HG02623 (cell line): ENCODE results near the gene FAM151A.

Experiments used
- ATAC-seq: cut with Tn5 transposase; IDR thresholded peaks from one replicate; pipeline ENCODE4 v1.9.1; 2021; ENCODE audit warnings: moderate library complexity; ENCODE audit not compliant: unreplicated experiment

FAM151A gene

GRCh38 chr1:54623216-54624007, at the start of gene FAM151A:
Gene FAM151A, minus strand, starts transcription at chr1:54623525. Its CDS starts 130 bp downstream, at chr1:54623395.
- no peak for ATAC-seq

GRCh38 chr1:54671985-54672608, 48.8 kb upstream of the FAM151A start:
- ATAC-seq, result no peak

GRCh38 chr1:54668567-54668966, 45.2 kb upstream of the FAM151A start:
- no peak for ATAC-seq

- ATAC-seq, result no peak
Observed at GRCh38 chr1:54667797-54668196, 44.5 kb upstream of the FAM151A start.

- ATAC-seq, result no peak
Observed at GRCh38 chr1:54666333-54666732, 43.0 kb upstream of the FAM151A start.

- no peak for ATAC-seq
Observed at GRCh38 chr1:54665852-54666251, 42.5 kb upstream of the FAM151A start.

GRCh38 chr1:54664364-54664763, 41.0 kb upstream of the FAM151A start:
- ATAC-seq, result no peak

GRCh38 chr1:54663725-54664124, 40.4 kb upstream of the FAM151A start:
- no peak for ATAC-seq

- no peak for ATAC-seq
Observed at GRCh38 chr1:54658164-54658913, 35.0 kb upstream of the FAM151A start.

GRCh38 chr1:54653036-54653435, 29.7 kb upstream of the FAM151A start:
- no peak for ATAC-seq

GRCh38 chr1:54652168-54652567, 28.8 kb upstream of the FAM151A start:
- no peak for ATAC-seq

- ATAC-seq, result no peak
Observed at GRCh38 chr1:54651608-54652007, 28.3 kb upstream of the FAM151A start.

GRCh38 chr1:54650417-54650816, 27.1 kb upstream of the FAM151A start:
- ATAC-seq, result no peak

GRCh38 chr1:54649921-54650320, 26.6 kb upstream of the FAM151A start:
- ATAC-seq, result no peak

GRCh38 chr1:54649130-54649898, 26.0 kb upstream of the FAM151A start:
- no peak for ATAC-seq

GRCh38 chr1:54645806-54646676, 22.7 kb upstream of the FAM151A start:
- ATAC-seq, result no peak

GRCh38 chr1:54643736-54644135, 20.4 kb upstream of the FAM151A start:
- ATAC-seq, result no peak

- no peak for ATAC-seq
Observed at GRCh38 chr1:54640863-54641836, 17.8 kb upstream of the FAM151A start, which contains the start of gene MROH7. Gene MROH7, plus strand, starts transcription at chr1:54641786. Its CDS starts 11,141 bp downstream, at chr1:54652927.

- no peak for ATAC-seq
Observed at GRCh38 chr1:54640361-54640760, 17.0 kb upstream of the FAM151A start.
